HEK293T (cell line): Measurements from ENCODE around the gene CTTN.
A peak's percentile ranks its signal among the peaks of the same experiment; 100 is the strongest.

Source experiments
- CTCF ChIA-PET: fragments of 350-600 bp; formaldehyde crosslinking; extraction: SDS; loops from one replicate; lab custom pipeline; 2021; ENCODE audit warnings: antibody characterized with exemption, inconsistent platforms; lab: Yijun Ruan, JAX
- POLR2A ChIA-PET: fragments of 350-600 bp; formaldehyde crosslinking; extraction: SDS; loops from one replicate; lab custom pipeline; 2020; ENCODE audit warnings: antibody characterized with exemption, inconsistent platforms; lab: Yijun Ruan, JAX
- DNase-seq: peaks from one replicate; pipeline ENCODE4 v3.0.0; 2012; ENCODE audit warnings: mixed read lengths; ENCODE audit errors: extremely low spot score
- ARNT ChIP-seq: fragments of 450-650 bp; IDR thresholded peaks from 2 replicates; pipeline ENCODE4 v1.6.1; 2017; ENCODE audit warnings: mild to moderate bottlenecking
- BHLHE40 ChIP-seq: fragments of 450-650 bp; IDR thresholded peaks from 2 replicates; pipeline ENCODE4 v1.6.1; 2016; ENCODE audit warnings: mild to moderate bottlenecking, moderate library complexity, borderline replicate concordance
- CTBP1 ChIP-seq: fragments of 450-650 bp; IDR thresholded peaks from 2 replicates; pipeline ENCODE4 v1.6.1; 2016; ENCODE audit warnings: borderline replicate concordance
- ELF4 ChIP-seq: fragments of 450-650 bp; IDR thresholded peaks from 2 replicates; pipeline ENCODE4 v1.6.1; 2017; ENCODE audit warnings: antibody characterized with exemption
- FOXA1 ChIP-seq: fragments of 450-650 bp; IDR thresholded peaks from 2 replicates; pipeline ENCODE4 v1.6.1; 2016; ENCODE audit warnings: mild to moderate bottlenecking
- FOXK2 ChIP-seq: fragments of 450-650 bp; IDR thresholded peaks from 2 replicates; pipeline ENCODE4 v1.6.1; 2016; ENCODE audit warnings: mild to moderate bottlenecking
- FOXM1 ChIP-seq: fragments of 450-650 bp; IDR thresholded peaks from 2 replicates; pipeline ENCODE4 v1.6.1; 2017; ENCODE audit warnings: mild to moderate bottlenecking, borderline replicate concordance
- HDGF ChIP-seq: fragments of 450-650 bp; IDR thresholded peaks from 2 replicates; pipeline ENCODE4 v1.6.1; 2017; ENCODE audit warnings: antibody characterized with exemption, borderline replicate concordance
- L3MBTL2 ChIP-seq: fragments of 450-650 bp; conservative IDR thresholded peaks from 2 replicates; pipeline ENCODE4 v1.6.1; 2016; ENCODE audit warnings: mild to moderate bottlenecking
- LEF1 ChIP-seq: fragments of 450-650 bp; IDR thresholded peaks from 2 replicates; pipeline ENCODE4 v1.6.1; 2017; ENCODE audit warnings: mild to moderate bottlenecking, borderline replicate concordance
- NFRKB ChIP-seq: fragments of 450-650 bp; IDR thresholded peaks from 2 replicates; pipeline ENCODE4 v1.6.1; 2016; ENCODE audit warnings: mild to moderate bottlenecking, moderate library complexity
- PKNOX1 ChIP-seq: fragments of 450-650 bp; IDR thresholded peaks from 2 replicates; pipeline ENCODE4 v1.6.1; 2016
- SP1 ChIP-seq: fragments of 450-650 bp; IDR thresholded peaks from 2 replicates; pipeline ENCODE4 v1.6.1; 2017
- SUZ12 ChIP-seq: fragments of 450-650 bp; IDR thresholded peaks from 2 replicates; pipeline ENCODE4 v1.6.1; 2016; ENCODE audit warnings: mild to moderate bottlenecking
- TARDBP ChIP-seq: fragments of 450-650 bp; IDR thresholded peaks from 2 replicates; pipeline ENCODE4 v1.6.1; 2016
- ZNF384 ChIP-seq: fragments of 450-650 bp; IDR thresholded peaks from 2 replicates; pipeline ENCODE4 v1.6.1; 2016

CTTN gene

GRCh38 chr11:70399681-70400112 lies 1.4 kb downstream of the CTTN start:
- DNase-seq, result peak; percentile 48
- POLR2A ChIA-PET, result interaction anchor here (1.0 to 1.5 kb wide), 3 partner anchors 8 to 21 kb away, joined by 3 to 4 read pairs (median 3); no protein-coding TSS in a partner anchor
- no peak for TF ChIP-seq SUZ12
- TF ChIP-seq FOXA1, result no peak
- TF ChIP-seq SP1, result no peak
- no peak for TF ChIP-seq CTBP1
- TF ChIP-seq ELF4, result no peak
- no peak for TF ChIP-seq TARDBP
- CTCF ChIA-PET, result no interaction called here

- ChIA-PET CTCF (no interaction called here), POLR2A (interaction anchor here (1.1 kb wide), 1 partner anchor 22 kb away, joined by 3 read pairs; no protein-coding TSS in a partner anchor)
- no peak for DNase-seq
- TF ChIP-seq NFRKB (no peak), SP1 (no peak), FOXK2 (no peak)
These were observed 2.3 kb downstream of the CTTN start for GRCh38 chr11:70400643-70401042.

GRCh38 chr11:70402016-70402415 lies 3.7 kb downstream of the CTTN start:
- CTCF ChIA-PET, result interaction anchor here (0.6 kb wide), 1 partner anchor 214 kb away, joined by 8 read pairs; no protein-coding TSS in a partner anchor
- no peak for DNase-seq
- POLR2A ChIA-PET, result no interaction called here

GRCh38 chr11:70402685-70403084 lies 4.4 kb downstream of the CTTN start:
- ChIA-PET POLR2A (no interaction called here), CTCF (no interaction called here)
- no peak for DNase-seq
- TF ChIP-seq SUZ12 (no peak), LEF1 (no peak), CTBP1 (no peak), FOXA1 (no peak), L3MBTL2 (no peak), TARDBP (no peak), ARNT (no peak), HDGF (no peak), ELF4 (no peak), PKNOX1 (no peak), FOXM1 (no peak), BHLHE40 (no peak)

More at GRCh38 chr11:70402016-70402415, 3.7 kb downstream of the CTTN start:
- TF ChIP-seq ZNF384 (no peak), FOXA1 (no peak), L3MBTL2 (no peak), HDGF (no peak), PKNOX1 (no peak), NFRKB (no peak), FOXM1 (no peak), ARNT (no peak), LEF1 (no peak), SUZ12 (no peak), TARDBP (no peak), FOXK2 (no peak), ELF4 (no peak), SP1 (no peak), BHLHE40 (no peak), CTBP1 (no peak)

GRCh38 chr11:70404244-70404643 lies 5.9 kb downstream of the CTTN start:
- DNase-seq, result no peak

GRCh38 chr11:70405679-70406395 lies 7.5 kb downstream of the CTTN start:
- CTCF ChIA-PET, result no interaction called here
- DNase-seq, result no peak
- TF ChIP-seq FOXM1, result no peak
- no peak for TF ChIP-seq ARNT
- TF ChIP-seq FOXA1, result no peak
- no peak for TF ChIP-seq L3MBTL2
- TF ChIP-seq ELF4, result no peak
- no peak for TF ChIP-seq NFRKB
- TF ChIP-seq SP1, result no peak
- no peak for TF ChIP-seq PKNOX1
- TF ChIP-seq SUZ12, result no peak
- TF ChIP-seq CTBP1, result no peak
- TF ChIP-seq FOXK2, result no peak
- TF ChIP-seq LEF1, result no peak
- no peak for TF ChIP-seq TARDBP
- no peak for TF ChIP-seq HDGF
- no peak for TF ChIP-seq BHLHE40
- no peak for TF ChIP-seq ZNF384
- POLR2A ChIA-PET, result no interaction called here

More at GRCh38 chr11:70404244-70404643, 5.9 kb downstream of the CTTN start:
- POLR2A ChIA-PET, result no interaction called here
- CTCF ChIA-PET, result no interaction called here
- TF ChIP-seq ARNT (no peak), PKNOX1 (no peak), CTBP1 (no peak), SP1 (no peak), LEF1 (no peak), FOXA1 (no peak), L3MBTL2 (no peak)
